Smooth muscle cell (in vitro differentiated cells): ENCODE results near the gene RNF180. TPM values are rescaled to one million over a fixed set of nuclear protein-coding genes. Genes with fewer than 3 reads are reported as not detected.

ENCODE experiments used
- DNase-seq: peaks from one replicate; lab custom pipeline; 2025; ENCODE audit not compliant: unreplicated experiment; lab: John Stamatoyannopoulos, UW
- H2AFZ ChIP-seq: fragments of 200-600 bp; sonication (generic); 2 replicates; pipeline ENCODE4 v1.6.0; 2016; ENCODE audit warnings: antibody characterized with exemption, low read depth, mild to moderate bottlenecking
- H3F3A ChIP-seq: fragments of 200-600 bp; sonication (generic); 2 replicates; pipeline ENCODE4 v1.6.0; 2017; ENCODE audit warnings: antibody characterized with exemption, low read depth
- H3K27ac ChIP-seq: fragments of 200-600 bp; sonication (generic); 2 replicates; pipeline ENCODE4 v1.5.1; 2016; ENCODE audit warnings: low read depth, mild to moderate bottlenecking
- H3K27me3 ChIP-seq: fragments of 200-600 bp; sonication (generic); 2 replicates; pipeline ENCODE4 v1.6.1; 2016; ENCODE audit warnings: low read depth, mild to moderate bottlenecking
- H3K36me3 ChIP-seq: fragments of 200-600 bp; sonication (generic); 2 replicates; pipeline ENCODE4 v1.5.1; 2016; ENCODE audit warnings: low read depth
- H3K4me1 ChIP-seq: fragments of 200-600 bp; sonication (generic); 2 replicates; pipeline ENCODE4 v1.5.1; 2016; ENCODE audit warnings: low read depth
- H3K4me2 ChIP-seq: fragments of 200-600 bp; sonication (generic); 2 replicates; pipeline ENCODE4 v1.6.0; 2016; ENCODE audit warnings: mild to moderate bottlenecking
- H3K4me3 ChIP-seq: fragments of 200-600 bp; sonication (generic); 2 replicates; pipeline ENCODE4 v1.5.1; 2016; ENCODE audit warnings: mild to moderate bottlenecking
- H3K79me2 ChIP-seq: fragments of 200-600 bp; sonication (generic); 2 replicates; pipeline ENCODE4 v1.6.0; 2016; ENCODE audit warnings: low read depth, mild to moderate bottlenecking
- H3K9ac ChIP-seq: fragments of 200-600 bp; sonication (generic); 2 replicates; pipeline ENCODE4 v1.6.0; 2016; ENCODE audit warnings: low read depth
- H3K9me3 ChIP-seq: fragments of 200-600 bp; sonication (generic); replicated peaks from 2 replicates; pipeline ENCODE4 v1.5.1; 2016; ENCODE audit warnings: low read depth
- H4K20me1 ChIP-seq: fragments of 200-600 bp; sonication (generic); 2 replicates; pipeline ENCODE4 v1.6.0; 2016; ENCODE audit warnings: low read depth
- CTCF ChIP-seq: fragments of 200-600 bp; sonication (generic); IDR thresholded peaks from 2 replicates; pipeline ENCODE4 v1.5.1; 2017; ENCODE audit warnings: borderline replicate concordance, mild to moderate bottlenecking, antibody characterized with exemption; ENCODE audit not compliant: insufficient read depth, poor library complexity, severe bottlenecking
- WGBS: methylation state at CpG from one replicate; pipeline ENCODE4 v1.1.7; 2016; ENCODE audit warnings: low lambda C conversion rate; 5-methylcytosine and 5-hydroxymethylcytosine counted together
- polyA plus RNA-seq: library from polyadenylated mRNA; unstranded; fragments of >200 nt; fragmentation: Nextera tagmentation; extraction: Ambion mirVana; gene quantifications from 2 replicates; pipeline ENCODE4 v1.2.1, GENCODE V29; 2016
- total RNA-seq: library from RNA; depleted of rRNA; stranded (reverse); fragments of >200 nt; gene quantifications from 2 replicates; pipeline ENCODE4 v1.2.3, GENCODE V29; 2014

Gene RNF180
- total and polyA plus RNA-seq, 2 experiments from 2014 or later: 3.0 to 3.8 TPM

- WGBS: 85% methylated on average over 2 of the region's 2 CpGs
- Histone ChIP-seq H3K36me3 (no peaks in the 10 kb centered on the region), H2AFZ (no peak overlapping the region), H3K27me3 (no peaks in the 10 kb centered on the region), H3K79me2 (no peaks in the 10 kb centered on the region), H3K9me3 (no peaks in the 10 kb centered on the region), H3K9ac (no peak overlapping the region), H3K4me1 (no peaks in the 10 kb centered on the region), H3F3A (no peaks in the 10 kb centered on the region), H3K27ac (no peak overlapping the region), H3K4me2 (no peak overlapping the region), H3K4me3 (no peak overlapping the region), H4K20me1 (no peaks in the 10 kb centered on the region)
- TF ChIP-seq CTCF: no peak
- DNase-seq: no peak
These were observed 18.3 kb upstream of the RNF180 start for GRCh38 chr5:64147379-64147778.

GRCh38 chr5:64147849-64148441, 17.7 kb upstream of the RNF180 start:
- Histone ChIP-seq H3K27me3 (no peaks in the 10 kb centered on the region), H2AFZ (peak overlapping the region; percentile 4), H3K36me3 (no peaks in the 10 kb centered on the region), H3K4me2 (no peak overlapping the region), H4K20me1 (no peaks in the 10 kb centered on the region), H3K9me3 (no peaks in the 10 kb centered on the region), H3K79me2 (no peaks in the 10 kb centered on the region), H3K4me1 (no peaks in the 10 kb centered on the region), H3K4me3 (no peak overlapping the region), H3F3A (no peaks in the 10 kb centered on the region), H3K27ac (no peak overlapping the region), H3K9ac (no peak overlapping the region)
- peak; percentile 4 for DNase-seq
- WGBS: 21% methylated on average over 7 of the region's 7 CpGs
- peak; percentile 81 for TF ChIP-seq CTCF

- H3K4me3 ChIP-seq: no peak overlapping the region
- H3K9ac ChIP-seq: no peak overlapping the region
- H3K79me2 ChIP-seq: no peaks in the 10 kb centered on the region
- H3K27me3 ChIP-seq: no peaks in the 10 kb centered on the region
- no peaks in the 10 kb centered on the region for H3K4me1 ChIP-seq
- no peak overlapping the region for H2AFZ ChIP-seq
- no peak overlapping the region for H3K4me2 ChIP-seq
- no peak overlapping the region for H3K27ac ChIP-seq
- H3K36me3 ChIP-seq: no peaks in the 10 kb centered on the region
- no peak for DNase-seq
- no peaks in the 10 kb centered on the region for H4K20me1 ChIP-seq
- TF ChIP-seq CTCF: no peak
- no peaks in the 10 kb centered on the region for H3K9me3 ChIP-seq
- H3F3A ChIP-seq: no peaks in the 10 kb centered on the region
These were observed 16.4 kb upstream of the RNF180 start for GRCh38 chr5:64149268-64149667.

- Histone ChIP-seq H3K4me1 (no peaks in the 10 kb centered on the region), H3K9ac (no peak overlapping the region), H3K79me2 (no peaks in the 10 kb centered on the region), H3K36me3 (no peaks in the 10 kb centered on the region), H4K20me1 (no peaks in the 10 kb centered on the region), H3F3A (no peaks in the 10 kb centered on the region), H2AFZ (no peak overlapping the region), H3K4me3 (no peak overlapping the region), H3K27me3 (no peaks in the 10 kb centered on the region), H3K27ac (no peak overlapping the region), H3K4me2 (no peak overlapping the region), H3K9me3 (no peaks in the 10 kb centered on the region)
- DNase-seq: no peak
- WGBS: 96% methylated on average over 30 of the region's 33 CpGs
- TF ChIP-seq CTCF: no peak
These were observed 15.7 kb upstream of the RNF180 start for GRCh38 chr5:64149857-64150521.
